Measurements from ENCODE around the gene GPR37L1. TPM values are rescaled to one million over a fixed set of nuclear protein-coding genes. Genes with fewer than 3 reads are reported as not detected.
"Not testable (repeated sequence)": the region's sequence is repeated elsewhere in the genome, so short reads cannot be mapped to it uniquely, and the experiment has no call there.

The GPR37L1 gene
- total and polyA plus RNA-seq, 5 donors: 0.06 to 0.21 (median 0.16) TPM; not detected in 1

GRCh38 chr1:202176949-202177927 lies 54.5 kb downstream of the GPR37L1 start:
- H3K9me3 ChIP-seq (ENCODE audit: control insufficient read depth, low read length): no peaks in the 10 kb centered on the region
- peak; percentile 15 to 17 for ATAC-seq

GRCh38 chr1:202179828-202180750 lies 57.4 kb downstream of the GPR37L1 start:
- intact Hi-C loops (cut with DNase I): loop anchor here in 1 of 4 donors (10.0 kb wide), 1 partner anchor 535 kb away; the partner anchor contains the start of gene SYT2
- Histone ChIP-seq H3K4me1 (ENCODE audit: control insufficient read depth, insufficient read depth, low read length) (no peaks in the 10 kb centered on the region), H3K9me3 (ENCODE audit: control insufficient read depth, low read length) (no peaks in the 10 kb centered on the region), H3K27me3 (ENCODE audit: control insufficient read depth, insufficient read depth) (no peaks in the 10 kb centered on the region), H3K4me3 (ENCODE audit: low read length) (no peak overlapping the region), H3K27ac (ENCODE audit: low read length) (no peak overlapping the region)
- no peak for ATAC-seq
- WGBS: 67% methylated on average over 19 of the region's 19 CpGs
- DNase-seq: no peak

More at GRCh38 chr1:202176949-202177927, 54.5 kb downstream of the GPR37L1 start:
- H3K27me3 ChIP-seq (ENCODE audit: control insufficient read depth, insufficient read depth): no peaks in the 10 kb centered on the region
- no peak overlapping the region for H3K4me3 ChIP-seq (ENCODE audit: low read length)
- WGBS: 88% methylated on average over 29 of the region's 29 CpGs
- intact Hi-C loops (cut with DNase I): no loop called here
- H3K27ac ChIP-seq (ENCODE audit: low read length): no peak overlapping the region
- H3K4me1 ChIP-seq (ENCODE audit: control insufficient read depth, insufficient read depth, low read length): no peaks in the 10 kb centered on the region
- no peak for DNase-seq

GRCh38 chr1:202180751-202181139 lies 58.0 kb downstream of the GPR37L1 start:
- not testable (repeated sequence) for H3K9me3 ChIP-seq (ENCODE audit: control insufficient read depth, low read length); H3K4me3 ChIP-seq (ENCODE audit: low read length); H3K27ac ChIP-seq (ENCODE audit: low read length); H3K27me3 ChIP-seq (ENCODE audit: control insufficient read depth, insufficient read depth); ATAC-seq; DNase-seq; H3K4me1 ChIP-seq (ENCODE audit: control insufficient read depth, insufficient read depth, low read length)
- intact Hi-C loops (cut with DNase I): loop anchor here in 1 of 4 donors (10.0 kb wide), 1 partner anchor 534 kb away; the partner anchor contains the start of gene SYT2
- WGBS: 60% methylated on average over 2 of the region's 2 CpGs

- no peak for ATAC-seq
- Histone ChIP-seq H3K27me3 (ENCODE audit: control insufficient read depth, insufficient read depth) (no peaks in the 10 kb centered on the region), H3K27ac (ENCODE audit: low read length) (no peak overlapping the region), H3K9me3 (ENCODE audit: control insufficient read depth, low read length) (no peaks in the 10 kb centered on the region), H3K4me1 (ENCODE audit: control insufficient read depth, insufficient read depth, low read length) (no peaks in the 10 kb centered on the region), H3K4me3 (ENCODE audit: low read length) (no peak overlapping the region)
- 86% methylated on average over 7 of the region's 7 CpGs for WGBS
- intact Hi-C loops (cut with DNase I): loop anchor here in 1 of 4 donors (10.0 kb wide), 1 partner anchor 533 kb away; the partner anchor contains the start of gene SYT2
- DNase-seq: no peak
These were observed 58.9 kb downstream of the GPR37L1 start for GRCh38 chr1:202181586-202181985.

- 86% methylated on average over 8 of the region's 8 CpGs for WGBS
- Histone ChIP-seq H3K4me3 (ENCODE audit: low read length) (no peak overlapping the region), H3K27ac (ENCODE audit: low read length) (no peak overlapping the region), H3K9me3 (ENCODE audit: control insufficient read depth, low read length) (no peaks in the 10 kb centered on the region), H3K4me1 (ENCODE audit: control insufficient read depth, insufficient read depth, low read length) (no peaks in the 10 kb centered on the region), H3K27me3 (ENCODE audit: control insufficient read depth, insufficient read depth) (no peaks in the 10 kb centered on the region)
- ATAC-seq (no peak), DNase-seq (no peak)
- intact Hi-C loops (cut with DNase I): loop anchor here in 1 of 4 donors (10.0 kb wide), 1 partner anchor 533 kb away; the partner anchor contains the start of gene SYT2
These were observed 59.5 kb downstream of the GPR37L1 start for GRCh38 chr1:202182040-202182877.

Other genes starting within 250 kb of the GPR37L1 start
- 10 to 100 TPM; 55.8 to 96.6 (median 73.6) TPM for gene SHISA4, start 234.0 kb upstream of the GPR37L1 start, total RNA-seq
- gene SHISA4, start 234.0 kb upstream of the GPR37L1 start, polyA plus RNA-seq: 79.5 TPM
- 10 to 100 TPM; 22.0 to 40.6 (median 33.0) TPM for gene LMOD1, start 176.4 kb upstream of the GPR37L1 start, total RNA-seq
- 33.7 TPM for gene LMOD1, start 176.4 kb upstream of the GPR37L1 start, polyA plus RNA-seq
- gene TIMM17A, start 167.4 kb upstream of the GPR37L1 start, total RNA-seq: 10 to 100 TPM; 67.8 to 96.9 (median 78.5) TPM
- 73.4 TPM for gene TIMM17A, start 167.4 kb upstream of the GPR37L1 start, polyA plus RNA-seq
- gene RNPEP, start 140.3 kb upstream of the GPR37L1 start, total RNA-seq: 10 to 100 TPM; 14.1 to 19.4 (median 18.7) TPM
- 15.6 TPM for gene RNPEP, start 140.3 kb upstream of the GPR37L1 start, polyA plus RNA-seq
- gene ELF3, start 112.3 kb upstream of the GPR37L1 start, total RNA-seq: 1 to 10 TPM in 1 of 4 donors, under 1 TPM in 2, not detected in 1; 0.17 to 3.4 (median 0.29) TPM
- 0.11 TPM for gene ELF3, start 112.3 kb upstream of the GPR37L1 start, polyA plus RNA-seq
- 10 to 100 TPM; 60.9 to 75.3 (median 66.7) TPM for gene ARL8A, start 21.8 kb downstream of the GPR37L1 start, total RNA-seq
- 32.0 TPM for gene ARL8A, start 21.8 kb downstream of the GPR37L1 start, polyA plus RNA-seq
- gene PTPN7, start 37.7 kb downstream of the GPR37L1 start, total RNA-seq: 1 to 10 TPM in 1 of 4 donors, under 1 TPM in 3; 0.28 to 1.7 (median 0.66) TPM
- 0.29 TPM for gene PTPN7, start 37.7 kb downstream of the GPR37L1 start, polyA plus RNA-seq
- gene LGR6, start 70.9 kb downstream of the GPR37L1 start, total RNA-seq: 10 to 100 TPM; 22.4 to 52.7 (median 35.8) TPM
- gene LGR6, start 70.9 kb downstream of the GPR37L1 start, polyA plus RNA-seq: 22.5 TPM
- 10 to 100 TPM in 1 of 4 donors, 1 to 10 TPM in 3; 5.1 to 12.1 (median 8.1) TPM for gene UBE2T, start 219.0 kb downstream of the GPR37L1 start, total RNA-seq
- 16.1 TPM for gene UBE2T, start 219.0 kb downstream of the GPR37L1 start, polyA plus RNA-seq
- 100 to 1,000 TPM; 574 to 741 (median 606) TPM for gene PPP1R12B, start 225.8 kb downstream of the GPR37L1 start, total RNA-seq
- gene PPP1R12B, start 225.8 kb downstream of the GPR37L1 start, polyA plus RNA-seq: 182 TPM